ENCODE data around the gene HEBP2.

DNA sequence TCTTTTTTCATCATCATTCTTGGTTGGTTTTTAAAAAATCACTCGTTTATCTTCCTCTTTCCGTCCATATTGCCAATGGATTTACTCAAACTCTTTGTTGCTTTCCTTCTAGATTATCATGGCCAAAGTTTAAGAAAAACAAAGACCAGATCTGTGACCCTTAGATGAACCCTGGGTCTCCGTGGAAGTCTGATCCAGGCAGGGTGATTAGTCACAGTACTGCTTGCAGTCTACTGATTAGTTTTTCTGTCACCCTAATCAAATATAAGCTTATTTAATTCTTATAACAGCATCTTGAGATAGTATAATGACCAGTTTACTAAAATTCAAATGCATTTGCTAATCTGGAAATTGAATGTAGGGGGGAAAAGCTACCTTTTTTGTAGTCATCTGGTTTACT is 32.3 kb upstream of the HEBP2 start:
- TF ChIP-seq EZH2 (IDR thresholded peaks at IDR 0.05; ENCODE audit: insufficient read depth, low read length) = no peak
- TF ChIP-seq, protein P1, sequence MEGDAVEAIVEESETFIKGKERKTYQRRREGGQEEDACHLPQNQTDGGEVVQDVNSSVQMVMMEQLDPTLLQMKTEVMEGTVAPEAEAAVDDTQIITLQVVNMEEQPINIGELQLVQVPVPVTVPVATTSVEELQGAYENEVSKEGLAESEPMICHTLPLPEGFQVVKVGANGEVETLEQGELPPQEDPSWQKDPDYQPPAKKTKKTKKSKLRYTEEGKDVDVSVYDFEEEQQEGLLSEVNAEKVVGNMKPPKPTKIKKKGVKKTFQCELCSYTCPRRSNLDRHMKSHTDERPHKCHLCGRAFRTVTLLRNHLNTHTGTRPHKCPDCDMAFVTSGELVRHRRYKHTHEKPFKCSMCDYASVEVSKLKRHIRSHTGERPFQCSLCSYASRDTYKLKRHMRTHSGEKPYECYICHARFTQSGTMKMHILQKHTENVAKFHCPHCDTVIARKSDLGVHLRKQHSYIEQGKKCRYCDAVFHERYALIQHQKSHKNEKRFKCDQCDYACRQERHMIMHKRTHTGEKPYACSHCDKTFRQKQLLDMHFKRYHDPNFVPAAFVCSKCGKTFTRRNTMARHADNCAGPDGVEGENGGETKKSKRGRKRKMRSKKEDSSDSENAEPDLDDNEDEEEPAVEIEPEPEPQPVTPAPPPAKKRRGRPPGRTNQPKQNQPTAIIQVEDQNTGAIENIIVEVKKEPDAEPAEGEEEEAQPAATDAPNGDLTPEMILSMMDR (IDR thresholded peaks at IDR 0.05; ENCODE audit: insufficient read depth, low read depth, low read length) = no peak

Data from astrocyte (in vitro differentiated cells and primary cell).